Endothelial cell of umbilical vein (primary cell): ENCODE measurements around the gene CDYL. TPM values are rescaled to one million over a fixed set of nuclear protein-coding genes. Genes with fewer than 3 reads are reported as not detected.

ENCODE experiments used
- BruUV-seq: library from RNA; stranded (reverse); fragments of 400-500 nt; replicated peaks from 2 replicates; lab custom pipeline; 2021; lab: Mats Ljungman, UMichigan
- CTCF ChIA-PET: fragments of 300-600, 350-600 bp; sonication (Branson Sonifier 250); formaldehyde crosslinking; loops from one replicate; lab custom pipeline; 2021; ENCODE audit warnings: antibody characterized with exemption, inconsistent platforms; lab: Charles Lee
- POLR2A ChIA-PET: fragments of 300-600, 350-600 bp; sonication (Branson Sonifier 250); formaldehyde crosslinking; loops from one replicate; lab custom pipeline; 2021; ENCODE audit warnings: antibody characterized with exemption, inconsistent platforms; lab: Charles Lee
- DNase-seq: peaks from one replicate; pipeline ENCODE4 v3.0.0-alpha.2; 2011; ENCODE audit warnings: low read depth, low spot score
- FAIRE-seq: peaks from 2 replicates; lab custom pipeline; 2011; peaks lifted over from hg19 to GRCh38; lab: Jason Lieb, UNC
- H2AFZ ChIP-seq: 2 replicates; pipeline ENCODE4 v1.6.0; 2012; ENCODE audit warnings: low read depth, low read length, control low read depth, inconsistent platforms
- H3K27ac ChIP-seq: 2 replicates; pipeline ENCODE4 v1.5.1; 2011; ENCODE audit warnings: low read depth, mild to moderate bottlenecking, control low read depth, low read length, moderate library complexity; ENCODE audit not compliant: insufficient read depth
- H3K27me3 ChIP-seq, 2 experiments: 2 replicates each; pipeline versions ENCODE4 v1.6.0 to v1.6.1; 2011; ENCODE audit warnings: low read length in 2 of 2, mixed read lengths in 1 of 2; ENCODE audit not compliant: control insufficient read depth in 2 of 2, insufficient read depth in 2 of 2
- H3K36me3 ChIP-seq, 2 experiments: 2 replicates in 1 of 2; 3 replicates in 1 of 2; pipeline ENCODE4 v1.5.1; 2011; ENCODE audit warnings: low read length in 2 of 2, mild to moderate bottlenecking in 1 of 2, moderate library complexity in 1 of 2; ENCODE audit not compliant: control insufficient read depth in 2 of 2, insufficient read depth in 2 of 2; ENCODE audit errors: extremely low read depth in 1 of 2
- H3K4me1 ChIP-seq: 3 replicates; pipeline ENCODE4 v1.5.1; 2011; ENCODE audit warnings: mild to moderate bottlenecking, low read length; ENCODE audit not compliant: control insufficient read depth, insufficient read depth; ENCODE audit errors: extremely low read depth
- H3K4me2 ChIP-seq: 2 replicates; pipeline ENCODE4 v1.6.1; 2011; ENCODE audit warnings: low read length, control low read depth, mixed read lengths; ENCODE audit not compliant: insufficient read depth
- H3K4me3 ChIP-seq, 3 experiments: fragments of 200-600 bp in 1 of 3; sonication (generic), shearing (Covaris generic) in 1 of 3; replicated peaks in 1 of 3; 2 replicates each; pipeline ENCODE4 v1.5.1; 2011 to 2016; ENCODE audit warnings: control low read depth in 3 of 3, low read length in 3 of 3, mild to moderate bottlenecking in 2 of 3, inconsistent platforms in 1 of 3, low read depth in 1 of 3, moderate library complexity in 1 of 3; ENCODE audit not compliant: insufficient read depth in 1 of 3
- H3K79me2 ChIP-seq: 2 replicates; pipeline ENCODE4 v1.6.0; 2012; ENCODE audit warnings: low read length, inconsistent platforms; ENCODE audit not compliant: control insufficient read depth, insufficient read depth
- H3K9ac ChIP-seq: replicated peaks from 2 replicates; pipeline ENCODE3; 2011; ENCODE audit warnings: low read length, control low read depth; ENCODE audit not compliant: insufficient read depth; ENCODE audit errors: extremely low read depth
- H3K9me1 ChIP-seq: replicated peaks from 3 replicates; pipeline ENCODE4 v1.6.0; 2011; ENCODE audit warnings: mild to moderate bottlenecking, low read length; ENCODE audit not compliant: control insufficient read depth, insufficient read depth; ENCODE audit errors: extremely low read depth
- H3K9me3 ChIP-seq: replicated peaks from 2 replicates; pipeline ENCODE4 v1.5.1; 2012; ENCODE audit warnings: low read length, inconsistent platforms; ENCODE audit not compliant: control insufficient read depth, insufficient read depth
- H4K20me1 ChIP-seq: replicated peaks from 2 replicates; pipeline ENCODE3; 2011; ENCODE audit warnings: mild to moderate bottlenecking, low read length; ENCODE audit not compliant: control insufficient read depth, insufficient read depth; ENCODE audit errors: extremely low read depth
- CTCF ChIP-seq, 2 donors: IDR thresholded peaks; 1 replicate in 1 of 2; 2 replicates in 1 of 2; pipeline ENCODE4 v1.5.1; 2011; ENCODE audit warnings: low read length in 2 of 2, mild to moderate bottlenecking in 2 of 2, moderate library complexity in 2 of 2, control low read depth in 1 of 2, inconsistent platforms in 1 of 2, low read depth in 1 of 2; ENCODE audit not compliant: insufficient read depth in 1 of 2; ENCODE audit errors: extremely low read depth in 1 of 2
- EZH2 ChIP-seq: IDR thresholded peaks from 2 replicates; pipeline ENCODE4 v1.6.1; 2012; ENCODE audit warnings: borderline replicate concordance, low read depth, mild to moderate bottlenecking, moderate library complexity, low read length, inconsistent platforms; ENCODE audit not compliant: severe bottlenecking
- FOS ChIP-seq: IDR thresholded peaks from 2 replicates; pipeline ENCODE4 v1.6.1; 2011; ENCODE audit warnings: mild to moderate bottlenecking, low read length, moderate library complexity, borderline replicate concordance; ENCODE audit not compliant: insufficient read depth
- GATA2 ChIP-seq: IDR thresholded peaks from 2 replicates; pipeline ENCODE4 v1.7.0; 2011; ENCODE audit warnings: low read depth, mild to moderate bottlenecking, moderate library complexity, mixed read lengths, low read length; ENCODE audit not compliant: insufficient read length, insufficient read depth
- JUN ChIP-seq: IDR thresholded peaks from 2 replicates; pipeline ENCODE4 v1.6.1; 2011; ENCODE audit warnings: borderline replicate concordance, low read depth; ENCODE audit not compliant: insufficient read length, insufficient read depth
- MAX ChIP-seq: IDR thresholded peaks from 2 replicates; pipeline ENCODE4 v1.6.1; 2011; ENCODE audit not compliant: insufficient read depth, insufficient read length
- MYC ChIP-seq: IDR thresholded peaks from one replicate; pipeline ENCODE4 v1.6.1; 2011; ENCODE audit warnings: mild to moderate bottlenecking, low read depth, low read length
- POLR2A ChIP-seq: IDR thresholded peaks from 2 replicates; pipeline ENCODE4 v1.6.1; 2012; ENCODE audit warnings: low read depth, mild to moderate bottlenecking, control low read depth, low read length
- POLR2AphosphoS5 ChIP-seq: IDR thresholded peaks from 2 replicates; pipeline ENCODE4 v1.6.1; 2012; ENCODE audit warnings: low read depth, mild to moderate bottlenecking, control low read depth, low read length, moderate library complexity; ENCODE audit not compliant: insufficient read depth
- dilution Hi-C: fragments of 300-500 bp; cut with MboI; formaldehyde crosslinking; loops from one replicate; pipeline ENCODE4 v1.15.0; 2019; ENCODE audit warnings: low sequenced_read_pairs; ENCODE audit not compliant: extremely low pct_ligation_motif_present
- intact Hi-C: fragments of 100-400 bp; cut with micrococcal nuclease; formaldehyde crosslinking; loops from one replicate; pipeline ENCODE4 v1.10.0; 2022
- polyA plus RNA-seq, 4 experiments: library from polyadenylated mRNA; depleted of rRNA in 3 of 4; stranded (reverse) in 3 of 4; unstranded in 1 of 4; fragments of >200 nt; gene quantifications; 2 replicates each; pipeline versions ENCODE4 v1.2.1 to v1.2.3, GENCODE V29; 2011 to 2012; ENCODE audit warnings: missing spikeins in 1 of 4
- total RNA-seq: library from RNA; stranded (reverse); gene quantifications from 2 replicates; pipeline ENCODE4 v1.2.3, GENCODE V29; 2021

The CDYL gene
- total and polyA plus RNA-seq, 2 donors (not counting 3 experiments of a cell fraction or from before 2014, with no cell fraction given) = 10.2 to 35.6 TPM

GRCh38 chr6:4920914-4921410, 144.8 kb downstream of the CDYL start:
- no peak overlapping the region for H2AFZ ChIP-seq
- H3K4me1 ChIP-seq = peaks cover 18% of the 10 kb centered on the region
- no peaks in the 10 kb centered on the region for H3K36me3 ChIP-seq
- H3K9ac ChIP-seq = no peak overlapping the region
- peaks cover 8% of the 10 kb centered on the region for H3K79me2 ChIP-seq
- intact Hi-C loops (no loop called here), dilution Hi-C loops (no loop called here)
- ChIA-PET POLR2A (no interaction called here), CTCF (no interaction called here)
- TF ChIP-seq CTCF (IDR thresholded peaks at IDR 0.05; ENCODE audit: extremely low read depth in 1 of 2, insufficient read depth in 1 of 2, low read depth in 1 of 2, low read length in 2 of 2) (no peak), MAX (peak; percentile 10)
- H3K9me1 ChIP-seq = no peaks in the 10 kb centered on the region
- DNase-seq (no peak), FAIRE-seq (no peak)
- H4K20me1 ChIP-seq = no peaks in the 10 kb centered on the region
- no peak overlapping the region for H3K27ac ChIP-seq
- no TSS peak for BruUV-seq
- no peak overlapping the region for H3K4me3 ChIP-seq
- H3K4me2 ChIP-seq = no peak overlapping the region
- H3K9me3 ChIP-seq = no peaks in the 10 kb centered on the region
- no peaks in the 10 kb centered on the region for H3K27me3 ChIP-seq

- peaks cover 8% of the 10 kb centered on the region for H3K79me2 ChIP-seq
- no peaks in the 10 kb centered on the region for H3K27me3 ChIP-seq
Observed at GRCh38 chr6:4922488-4923037, 146.4 kb downstream of the CDYL start.

More at GRCh38 chr6:4922488-4923037, 146.4 kb downstream of the CDYL start:
- no peaks in the 10 kb centered on the region for H4K20me1 ChIP-seq
- CTCF ChIA-PET = interaction anchor here (1.1 kb wide), 1 partner anchor 132 kb away, joined by 3 read pairs; no protein-coding TSS in a partner anchor
- H3K27ac ChIP-seq = no peak overlapping the region
- H3K9ac ChIP-seq = no peak overlapping the region
- peaks cover 18% of the 10 kb centered on the region for H3K4me1 ChIP-seq
- TF ChIP-seq JUN = no peak
- no peak for TF ChIP-seq POLR2A
- no peak for TF ChIP-seq CTCF (IDR thresholded peaks at IDR 0.05; ENCODE audit: extremely low read depth in 1 of 2, insufficient read depth in 1 of 2, low read depth in 1 of 2, low read length in 2 of 2)
- TF ChIP-seq POLR2AphosphoS5 = no peak
- TF ChIP-seq FOS = no peak
- TF ChIP-seq EZH2 = no peak
- TF ChIP-seq MAX = no peak
- no peak for TF ChIP-seq GATA2
- TF ChIP-seq MYC = no peak
- dilution Hi-C loops = no loop called here
- no peaks in the 10 kb centered on the region for H3K9me3 ChIP-seq
- no TSS peak for BruUV-seq
- no peak overlapping the region for H3K4me2 ChIP-seq
- no peak for FAIRE-seq
- H2AFZ ChIP-seq = no peak overlapping the region
- intact Hi-C loops = no loop called here
- no peaks in the 10 kb centered on the region for H3K9me1 ChIP-seq
- POLR2A ChIA-PET = no interaction called here
- no peaks in the 10 kb centered on the region for H3K36me3 ChIP-seq
- DNase-seq = peak; percentile 36
- H3K4me3 ChIP-seq = no peak overlapping the region
